Measurements from ENCODE around the gene OXTR. TPM values are rescaled to one million over a fixed set of nuclear protein-coding genes. Genes with fewer than 3 reads are reported as not detected.

OXTR gene
- total and polyA plus RNA-seq, 2 experiments from 2014 or later, result 5.5 to 9.3 TPM

DNA sequence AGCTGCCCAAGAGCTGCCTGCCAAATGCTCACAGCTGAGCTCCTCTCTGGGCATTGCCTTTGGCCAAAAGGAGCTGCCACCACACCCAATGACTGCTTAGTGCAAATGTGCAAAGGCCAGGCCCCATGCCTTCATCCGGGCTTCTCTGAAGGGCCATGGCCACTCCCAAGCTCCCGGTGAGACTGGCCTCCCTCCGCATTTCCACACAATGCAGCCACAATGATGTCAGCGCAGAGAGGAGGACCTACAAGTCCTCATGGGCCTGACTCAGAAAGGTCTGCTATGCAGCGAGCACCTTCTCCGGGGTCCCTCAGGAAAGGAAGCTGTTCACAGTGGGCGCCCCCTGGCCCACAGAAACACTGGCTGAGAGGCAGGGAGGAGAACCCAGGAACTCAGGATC lies 12.7 kb downstream of the OXTR start:
- Mint-ChIP-seq H3K27ac (no peak overlapping the region), H3K27me3 (ENCODE audit: insufficient read depth, low read depth, poor library complexity) (peaks cover 5% of the 10 kb centered on the region), H3K4me1 (peaks cover 3% of the 10 kb centered on the region), H3K4me3 (no peak overlapping the region), H3K36me3 (ENCODE audit: low read depth) (no peaks in the 10 kb centered on the region; the same call in 2 of the 3 replicates), H3K9me3 (no peaks in the 10 kb centered on the region)
- Histone ChIP-seq H3K36me3 (ENCODE audit: insufficient read depth) (no peaks in the 10 kb centered on the region), H3K27me3 (ENCODE audit: insufficient read depth) (no peaks in the 10 kb centered on the region), H3F3A (replicated peaks; ENCODE audit: low read depth) (no peaks in the 10 kb centered on the region), H4K20me1 (replicated peaks; ENCODE audit: insufficient read depth) (peaks cover 6% of the 10 kb centered on the region; the same call in 1 of the 2 replicates), H3K4me3 (no peak overlapping the region), H3K79me2 (replicated peaks; ENCODE audit: insufficient read depth) (no peaks in the 10 kb centered on the region), H3K27ac (ENCODE audit: low read depth) (no peak overlapping the region), H3K9me2 (ENCODE audit: insufficient read depth) (no peaks in the 10 kb centered on the region), H3K4me2 (no peak overlapping the region), H3K4me1 (ENCODE audit: insufficient read depth) (no peaks in the 10 kb centered on the region), H2AFZ (no peak overlapping the region)
- ATAC-seq, result no peak
- TF ChIP-seq, protein P1, sequence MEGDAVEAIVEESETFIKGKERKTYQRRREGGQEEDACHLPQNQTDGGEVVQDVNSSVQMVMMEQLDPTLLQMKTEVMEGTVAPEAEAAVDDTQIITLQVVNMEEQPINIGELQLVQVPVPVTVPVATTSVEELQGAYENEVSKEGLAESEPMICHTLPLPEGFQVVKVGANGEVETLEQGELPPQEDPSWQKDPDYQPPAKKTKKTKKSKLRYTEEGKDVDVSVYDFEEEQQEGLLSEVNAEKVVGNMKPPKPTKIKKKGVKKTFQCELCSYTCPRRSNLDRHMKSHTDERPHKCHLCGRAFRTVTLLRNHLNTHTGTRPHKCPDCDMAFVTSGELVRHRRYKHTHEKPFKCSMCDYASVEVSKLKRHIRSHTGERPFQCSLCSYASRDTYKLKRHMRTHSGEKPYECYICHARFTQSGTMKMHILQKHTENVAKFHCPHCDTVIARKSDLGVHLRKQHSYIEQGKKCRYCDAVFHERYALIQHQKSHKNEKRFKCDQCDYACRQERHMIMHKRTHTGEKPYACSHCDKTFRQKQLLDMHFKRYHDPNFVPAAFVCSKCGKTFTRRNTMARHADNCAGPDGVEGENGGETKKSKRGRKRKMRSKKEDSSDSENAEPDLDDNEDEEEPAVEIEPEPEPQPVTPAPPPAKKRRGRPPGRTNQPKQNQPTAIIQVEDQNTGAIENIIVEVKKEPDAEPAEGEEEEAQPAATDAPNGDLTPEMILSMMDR (conservative IDR thresholded peaks at IDR 0.05; ENCODE audit: low read depth in 2 of 2), result 0 out of 4 replicates have a peak, but pooled peaks of 1 of the 2 experiments have one; percentile 11
- no peak for TF ChIP-seq ZNF114 (CRISPR knock-in tag; IDR thresholded peaks at IDR 0.05)
- no peak for DNase-seq (ENCODE audit: low spot score)

DNA sequence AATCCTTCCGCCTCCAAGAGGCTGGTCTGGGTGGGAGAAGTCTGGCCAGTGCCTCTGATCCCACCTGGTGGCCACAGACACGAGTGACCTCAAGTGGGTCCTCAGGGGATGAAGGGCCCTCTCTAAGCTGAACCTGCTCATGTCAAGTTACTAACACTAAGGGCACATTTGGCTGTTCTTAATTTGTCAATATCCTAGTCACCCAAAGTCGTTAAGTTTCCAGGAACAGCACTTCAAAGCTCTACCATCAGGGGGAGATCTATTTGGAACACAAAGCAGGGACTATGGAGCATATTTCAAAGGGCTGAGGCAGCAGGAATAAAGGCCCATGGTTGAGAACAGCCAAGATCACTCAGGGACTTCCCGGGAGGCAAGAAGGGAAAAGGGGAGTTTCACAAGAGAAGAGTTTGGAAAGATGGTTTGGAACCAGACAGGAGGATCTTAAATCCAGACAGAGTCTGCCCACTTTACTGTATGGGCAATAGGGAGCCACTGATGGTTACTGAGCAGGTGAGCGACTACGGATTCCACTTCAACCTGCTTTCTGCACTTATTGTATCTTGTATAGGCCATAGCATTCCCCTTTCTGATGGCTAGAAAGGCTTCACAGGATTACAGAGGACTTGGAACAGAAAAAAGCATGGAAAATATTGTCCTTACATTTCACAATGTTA lies 13.7 kb downstream of the OXTR start:
- Histone ChIP-seq H3K27me3 (ENCODE audit: insufficient read depth) (no peaks in the 10 kb centered on the region), H3K36me3 (ENCODE audit: insufficient read depth) (no peaks in the 10 kb centered on the region), H3K4me3 (no peak overlapping the region), H2AFZ (no peak overlapping the region), H3K79me2 (replicated peaks; ENCODE audit: insufficient read depth) (no peaks in the 10 kb centered on the region), H3K9me2 (ENCODE audit: insufficient read depth) (no peaks in the 10 kb centered on the region), H4K20me1 (replicated peaks; ENCODE audit: insufficient read depth) (peaks cover 6% of the 10 kb centered on the region; the same call in 1 of the 2 replicates), H3K4me1 (ENCODE audit: insufficient read depth) (no peaks in the 10 kb centered on the region), H3F3A (replicated peaks; ENCODE audit: low read depth) (no peaks in the 10 kb centered on the region), H3K4me2 (no peak overlapping the region), H3K27ac (ENCODE audit: low read depth) (no peak overlapping the region)
- H3K27me3 Mint-ChIP-seq (ENCODE audit: insufficient read depth, low read depth, poor library complexity), result peaks cover 5% of the 10 kb centered on the region
- peaks cover 3% of the 10 kb centered on the region; the same call in 2 of the 3 replicates for H3K4me1 Mint-ChIP-seq
- H3K4me3 Mint-ChIP-seq, result no peak overlapping the region
- H3K9me3 Mint-ChIP-seq, result no peaks in the 10 kb centered on the region
- H3K36me3 Mint-ChIP-seq (ENCODE audit: low read depth), result no peaks in the 10 kb centered on the region; the same call in 2 of the 3 replicates
- TF ChIP-seq EZH2 (IDR thresholded peaks at IDR 0.05; ENCODE audit: low read depth, unreplicated experiment), result no peak
- no peak for TF ChIP-seq EZH2phosphoT487 (IDR thresholded peaks at IDR 0.05; ENCODE audit: unreplicated experiment)
- TF ChIP-seq, protein P1 (conservative IDR thresholded peaks at IDR 0.05; ENCODE audit: low read depth in 2 of 2), result peak; percentile 51 to 62
- no peak for TF ChIP-seq STAT1 (IDR thresholded peaks at IDR 0.05; ENCODE audit: unreplicated experiment)
- ATAC-seq (peak; percentile 62), DNase-seq (ENCODE audit: low spot score) (peak; percentile 69)
- H3K27ac Mint-ChIP-seq, result no peak overlapping the region
